H1 (cell line): ENCODE results near the gene MBLAC2. TPM values are rescaled to one million over a fixed set of nuclear protein-coding genes. Genes with fewer than 3 reads are reported as not detected.

Experiments used
- ATF3 ChIP-seq: IDR thresholded peaks from 2 replicates; pipeline ENCODE4 v1.6.1; 2011; ENCODE audit warnings: low read depth, mild to moderate bottlenecking, low read length; ENCODE audit not compliant: insufficient read depth
- HDAC2 ChIP-seq, 2 experiments: fragments of 300-600 bp in 1 of 2; sonication (generic) in 1 of 2; IDR thresholded peaks; 2 replicates each; pipeline ENCODE4 v1.6.1; 2011 to 2012; ENCODE audit warnings: low read depth in 2 of 2, low read length in 2 of 2, mild to moderate bottlenecking in 2 of 2, moderate library complexity in 2 of 2, borderline replicate concordance in 1 of 2, inconsistent platforms in 1 of 2
- JUN ChIP-seq: IDR thresholded peaks from 2 replicates; pipeline ENCODE4 v1.6.1; 2011; ENCODE audit warnings: low read depth, mild to moderate bottlenecking, improper control_type of control experiment, low read length
- PHF8 ChIP-seq: fragments of 200-600 bp; sonication (generic); conservative IDR thresholded peaks from 2 replicates; pipeline ENCODE4 v1.7.1; 2012; ENCODE audit warnings: low read depth, mild to moderate bottlenecking, inconsistent platforms, low read length, moderate library complexity
- SP1 ChIP-seq: IDR thresholded peaks from 2 replicates; pipeline ENCODE4 v1.6.1; 2011; ENCODE audit warnings: low read depth, low read length
- SP4 ChIP-seq: IDR thresholded peaks from 2 replicates; pipeline ENCODE4 v1.6.1; 2012; ENCODE audit warnings: low read length, inconsistent platforms
- polyA plus RNA-seq, 7 experiments: library from polyadenylated mRNA; depleted of rRNA in 3 of 7; stranded (reverse) in 5 of 7; unstranded in 2 of 7; fragments of >200 nt in 5 of 7; fragments of 200-250 nt in 2 of 7; gene quantifications; 1 replicate in 5 of 7; 2 replicates in 1 of 7; 4 replicates in 1 of 7; pipeline versions ENCODE4 v1.2.1 to v1.2.3, GENCODE V29; 2011 to 2013; ENCODE audit warnings: missing spikeins in 2 of 7, mixed read lengths in 2 of 7
- total RNA-seq: library from RNA; stranded (reverse); fragmentation: NEBNext Ultra II Directional; extraction: Animal tissue kit (Norgen Biotek cat#: 25700); gene quantifications from 2 replicates; pipeline ENCODE4 v1.2.1, GENCODE V29; 2021

The MBLAC2 gene
- total and polyA plus RNA-seq, 2 of the 8 experiments (the other 6 are each of a cell fraction or from before 2014, with no cell fraction given), result 2.8 to 6.7 TPM

GRCh38 chr5:90503596-90503995 lies 29.0 kb upstream of the MBLAC2 start (continued):
- TF ChIP-seq SP4 (no peak), JUN (no peak), ATF3 (no peak), PHF8 (no peak), HDAC2 (IDR thresholded peaks at IDR 0.05; ENCODE audit: borderline replicate concordance in 1 of 2, low read depth in 2 of 2, low read length in 2 of 2) (no peak), SP1 (no peak)
